Activated B cell treated with CpG ODN at 0.5 μM for 24 hours (primary cell): ENCODE measurements around the gene HECTD1. TPM values are rescaled to one million over a fixed set of nuclear protein-coding genes. Genes with fewer than 3 reads are reported as not detected.
"Not testable (repeated sequence)": the region's sequence is repeated elsewhere in the genome, so short reads cannot be mapped to it uniquely, and the experiment has no call there.

Experiments used
- ATAC-seq: fragments of 200-7000 bp; cut with Tn5 transposase; one replicate; pipeline ENCODE4 v1.10.0; 2021; ENCODE audit warnings: low read depth, mild to moderate bottlenecking, moderate library complexity
- CTCF ChIA-PET: fragments of 350-600 bp; sonication (Branson Sonifier 250); formaldehyde crosslinking; loops from one replicate; lab custom pipeline; 2021; ENCODE audit warnings: antibody characterized with exemption; lab: Charles Lee
- POLR2A ChIA-PET: fragments of 350-600 bp; sonication (Branson Sonifier 250); formaldehyde crosslinking; loops from one replicate; lab custom pipeline; 2021; ENCODE audit warnings: antibody characterized with exemption; lab: Charles Lee
- DNase-seq: peaks from one replicate; pipeline ENCODE4 v3.0.0; 2022
- H3K27ac Mint-ChIP-seq: one replicate; pipeline ENCODE4 v1.8.0; 2020; ENCODE audit warnings: mixed read lengths
- H3K27me3 Mint-ChIP-seq: one replicate; pipeline ENCODE4 v1.8.0; 2021; ENCODE audit warnings: mixed read lengths
- H3K36me3 Mint-ChIP-seq: one replicate; pipeline ENCODE4 v1.8.0; 2021; ENCODE audit warnings: low read depth, mixed read lengths
- H3K4me1 Mint-ChIP-seq: one replicate; pipeline ENCODE4 v1.8.0; 2021; ENCODE audit warnings: mixed read lengths
- H3K4me3 Mint-ChIP-seq: one replicate; pipeline ENCODE4 v1.8.0; 2020; ENCODE audit warnings: mild to moderate bottlenecking, mixed read lengths
- H3K9me3 Mint-ChIP-seq: one replicate; pipeline ENCODE4 v1.8.0; 2020; ENCODE audit warnings: mixed read lengths
- intact Hi-C: fragments of 100-400 bp; cut with micrococcal nuclease; formaldehyde crosslinking; loops from one replicate; pipeline ENCODE4 v1.15.1; 2024
- total RNA-seq: library from RNA; stranded (reverse); gene quantifications from 2 replicates; pipeline ENCODE4 v1.2.3, GENCODE V29; 2022
- TF ChIP-seq, protein P1 (sequence below): fragments of 200-600 bp; IDR thresholded peaks from one replicate; pipeline ENCODE4 v1.8.0; 2022; ENCODE audit warnings: antibody characterized with exemption, mild to moderate bottlenecking

The HECTD1 gene
- total RNA-seq, 1 donor from 2014 or later = 163 TPM

DNA sequence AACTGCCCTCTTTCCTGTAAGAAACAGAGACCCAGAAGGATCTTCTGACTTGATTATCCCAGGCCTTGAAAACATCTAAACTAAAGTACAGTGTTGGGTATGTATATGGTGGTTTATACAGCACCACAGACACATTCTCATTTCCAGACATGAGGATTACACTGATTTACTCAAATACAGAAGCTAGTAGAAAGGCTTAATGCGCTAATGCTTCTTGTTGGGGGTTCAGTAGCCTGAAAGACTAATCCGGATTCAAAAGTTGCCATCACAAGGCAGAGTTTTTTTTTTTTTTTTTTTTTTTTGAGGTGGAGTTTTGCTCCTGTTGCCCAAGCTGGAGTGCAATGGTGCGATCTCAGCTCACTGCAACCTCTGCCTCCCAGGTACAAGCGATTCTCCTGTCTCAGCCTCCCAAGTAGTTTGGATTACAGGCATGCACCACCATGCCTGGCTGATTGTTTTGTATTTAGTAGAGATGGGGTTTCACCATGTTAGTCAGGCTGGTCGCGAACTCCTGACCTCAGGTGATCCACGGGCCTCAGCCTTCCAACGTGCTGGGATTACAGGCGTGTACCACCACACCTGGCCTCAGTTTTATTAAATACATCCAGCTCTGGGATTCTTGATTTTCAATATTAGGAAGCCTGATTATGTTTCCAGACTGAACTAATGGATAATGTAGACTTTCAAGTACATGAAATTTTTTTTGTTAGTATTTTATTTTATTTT, 46.3 kb upstream of the HECTD1 start:
- no peaks in the 10 kb centered on the region for H3K27me3 Mint-ChIP-seq
- no peaks in the 10 kb centered on the region for H3K9me3 Mint-ChIP-seq
- ATAC-seq (no peak), DNase-seq (no peak)
- no peak overlapping the region for H3K4me3 Mint-ChIP-seq
- no peak overlapping the region for H3K27ac Mint-ChIP-seq
- TF ChIP-seq, protein P1, sequence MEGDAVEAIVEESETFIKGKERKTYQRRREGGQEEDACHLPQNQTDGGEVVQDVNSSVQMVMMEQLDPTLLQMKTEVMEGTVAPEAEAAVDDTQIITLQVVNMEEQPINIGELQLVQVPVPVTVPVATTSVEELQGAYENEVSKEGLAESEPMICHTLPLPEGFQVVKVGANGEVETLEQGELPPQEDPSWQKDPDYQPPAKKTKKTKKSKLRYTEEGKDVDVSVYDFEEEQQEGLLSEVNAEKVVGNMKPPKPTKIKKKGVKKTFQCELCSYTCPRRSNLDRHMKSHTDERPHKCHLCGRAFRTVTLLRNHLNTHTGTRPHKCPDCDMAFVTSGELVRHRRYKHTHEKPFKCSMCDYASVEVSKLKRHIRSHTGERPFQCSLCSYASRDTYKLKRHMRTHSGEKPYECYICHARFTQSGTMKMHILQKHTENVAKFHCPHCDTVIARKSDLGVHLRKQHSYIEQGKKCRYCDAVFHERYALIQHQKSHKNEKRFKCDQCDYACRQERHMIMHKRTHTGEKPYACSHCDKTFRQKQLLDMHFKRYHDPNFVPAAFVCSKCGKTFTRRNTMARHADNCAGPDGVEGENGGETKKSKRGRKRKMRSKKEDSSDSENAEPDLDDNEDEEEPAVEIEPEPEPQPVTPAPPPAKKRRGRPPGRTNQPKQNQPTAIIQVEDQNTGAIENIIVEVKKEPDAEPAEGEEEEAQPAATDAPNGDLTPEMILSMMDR = no peak
- no peaks in the 10 kb centered on the region for H3K4me1 Mint-ChIP-seq
- H3K36me3 Mint-ChIP-seq = no peaks in the 10 kb centered on the region
- CTCF ChIA-PET = no interaction called here
- intact Hi-C loops = no loop called here
- POLR2A ChIA-PET = no interaction called here

DNA sequence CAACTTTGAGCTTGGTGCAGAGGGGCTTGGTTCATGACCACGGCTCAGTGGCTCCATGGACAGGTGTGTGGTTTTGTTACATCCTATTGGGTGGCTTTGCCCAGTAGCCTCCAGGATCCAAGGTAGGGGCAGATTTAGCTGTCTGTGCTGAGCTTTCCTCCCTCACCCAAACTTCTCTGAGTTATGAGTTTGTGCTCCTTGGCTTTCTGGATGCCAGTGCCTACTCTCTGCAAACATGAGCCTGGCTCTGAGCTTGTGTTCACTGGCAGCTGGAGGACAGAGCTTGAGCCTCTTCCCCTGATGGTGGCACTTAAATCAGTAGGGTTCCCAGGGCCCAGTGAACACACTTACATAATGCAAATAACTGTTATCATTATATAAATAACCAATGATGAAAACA, 45.3 kb upstream of the HECTD1 start:
- TF ChIP-seq, protein P1 = no peak
- DNase-seq (no peak), ATAC-seq (no peak)
- no peak overlapping the region for H3K27ac Mint-ChIP-seq
- intact Hi-C loops = no loop called here
- CTCF ChIA-PET = no interaction called here
- H3K27me3 Mint-ChIP-seq = no peaks in the 10 kb centered on the region
- H3K4me1 Mint-ChIP-seq = no peaks in the 10 kb centered on the region
- no peak overlapping the region for H3K4me3 Mint-ChIP-seq
- POLR2A ChIA-PET = interaction anchor here (0.7 kb wide), 1 partner anchor 34 kb away, joined by 20 read pairs; no protein-coding TSS in a partner anchor
- no peaks in the 10 kb centered on the region for H3K36me3 Mint-ChIP-seq
- no peaks in the 10 kb centered on the region for H3K9me3 Mint-ChIP-seq

DNA sequence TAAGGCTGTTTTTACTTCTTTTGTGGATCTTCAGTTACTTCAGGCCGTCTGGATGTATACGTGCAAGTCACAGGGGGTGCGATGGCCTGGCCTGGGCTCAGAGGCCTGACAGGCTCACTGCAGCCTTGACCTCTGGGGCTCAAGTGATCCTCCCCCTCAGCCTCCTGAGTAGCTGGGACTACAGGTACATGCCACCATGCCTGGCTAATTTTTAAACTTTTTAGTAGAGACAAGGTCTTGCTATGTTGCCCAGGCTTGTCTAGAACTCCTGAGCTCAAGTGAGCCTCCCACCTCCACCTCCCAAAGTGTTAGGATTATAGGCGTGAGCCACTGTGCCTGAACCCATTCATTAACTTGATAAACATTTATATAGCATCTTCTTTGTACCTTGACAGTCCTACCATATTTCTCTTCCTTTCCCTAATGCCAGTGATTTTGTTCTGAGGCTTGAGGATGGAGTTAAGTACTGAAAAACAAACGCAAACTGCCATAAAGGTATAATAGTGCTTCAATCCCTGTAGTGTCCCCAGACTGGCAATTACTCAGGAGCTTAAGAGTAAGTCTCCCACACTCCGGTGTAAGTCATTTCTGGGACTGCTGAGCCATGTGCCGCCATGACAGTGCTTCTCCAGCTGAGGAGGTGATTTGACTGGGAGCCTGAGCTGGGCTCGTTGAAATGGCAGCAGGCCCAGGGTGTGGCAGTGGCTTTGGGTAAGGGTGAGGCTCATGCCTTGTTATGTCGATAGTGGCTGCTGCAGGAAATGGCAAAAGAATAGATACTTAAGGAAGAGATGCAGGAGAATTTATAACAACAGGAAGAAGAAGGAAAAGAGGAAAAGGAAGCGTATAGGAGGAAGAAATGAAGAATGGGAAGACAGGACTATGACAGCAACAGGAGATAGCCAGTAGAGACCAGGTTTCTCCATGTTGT, 43.7 kb upstream of the HECTD1 start:
- H3K4me1 Mint-ChIP-seq = no peaks in the 10 kb centered on the region
- intact Hi-C loops = no loop called here
- TF ChIP-seq, protein P1 = no peak
- no peaks in the 10 kb centered on the region for H3K9me3 Mint-ChIP-seq
- H3K27ac Mint-ChIP-seq = no peak overlapping the region
- POLR2A ChIA-PET = no interaction called here
- ATAC-seq = no peak
- H3K27me3 Mint-ChIP-seq = no peaks in the 10 kb centered on the region
- CTCF ChIA-PET = no interaction called here
- no peak overlapping the region for H3K4me3 Mint-ChIP-seq
- no peak for DNase-seq
- H3K36me3 Mint-ChIP-seq = no peaks in the 10 kb centered on the region

DNA sequence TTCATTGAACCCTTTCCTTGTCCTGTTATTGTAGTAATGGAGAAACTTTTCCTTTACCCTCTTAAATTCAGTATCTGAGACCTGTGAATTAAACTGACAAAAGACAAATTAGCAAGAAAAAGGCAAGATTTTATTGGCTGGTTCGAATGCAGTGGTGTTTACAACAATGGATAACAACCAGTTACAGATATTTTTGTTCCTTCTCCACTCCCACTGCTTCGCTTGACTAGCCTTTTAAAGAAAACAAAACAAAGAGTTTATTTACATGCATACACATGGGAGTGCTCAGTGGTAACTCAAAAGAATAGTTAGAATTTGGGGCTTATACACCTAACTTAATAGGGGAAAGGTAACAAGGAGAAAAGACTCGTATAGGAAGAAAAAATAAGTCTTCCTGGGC, 37.0 kb upstream of the HECTD1 start:
- H3K36me3 Mint-ChIP-seq = no peaks in the 10 kb centered on the region
- intact Hi-C loops = no loop called here
- no peaks in the 10 kb centered on the region for H3K27me3 Mint-ChIP-seq
- no peaks in the 10 kb centered on the region for H3K9me3 Mint-ChIP-seq
- TF ChIP-seq, protein P1 = no peak
- no peak for ATAC-seq
- peaks cover 2% of the 10 kb centered on the region for H3K4me1 Mint-ChIP-seq
- no peak overlapping the region for H3K27ac Mint-ChIP-seq
- no peak for DNase-seq
- CTCF ChIA-PET = no interaction called here
- POLR2A ChIA-PET = no interaction called here
- no peak overlapping the region for H3K4me3 Mint-ChIP-seq

DNA sequence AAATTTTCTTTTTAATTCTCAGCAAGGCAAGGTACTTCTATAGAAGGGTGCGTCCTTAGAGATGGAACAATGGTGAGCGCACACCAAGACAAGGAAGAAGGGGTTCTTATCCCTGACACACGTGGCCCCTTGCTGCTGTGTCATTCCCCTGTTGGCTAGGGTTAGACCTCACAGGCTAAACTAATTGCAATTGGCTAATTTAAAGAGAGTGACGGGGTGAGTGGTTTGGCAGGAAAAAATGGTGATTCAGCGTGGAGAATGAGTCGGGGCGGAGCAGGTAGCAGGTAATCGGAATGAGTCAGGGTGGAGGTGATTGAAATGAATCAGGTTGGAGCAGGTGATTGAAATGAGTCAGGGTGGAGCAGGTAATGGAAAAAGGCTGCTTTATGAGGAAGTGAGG, 36.3 kb upstream of the HECTD1 start:
- POLR2A ChIA-PET = no interaction called here
- no peak overlapping the region for H3K4me3 Mint-ChIP-seq
- DNase-seq = no peak
- TF ChIP-seq, protein P1 = no peak
- H3K27ac Mint-ChIP-seq = no peak overlapping the region
- intact Hi-C loops = no loop called here
- H3K27me3 Mint-ChIP-seq = no peaks in the 10 kb centered on the region
- ATAC-seq = no peak
- no peaks in the 10 kb centered on the region for H3K9me3 Mint-ChIP-seq
- CTCF ChIA-PET = no interaction called here
- peaks cover 6% of the 10 kb centered on the region for H3K4me1 Mint-ChIP-seq
- no peaks in the 10 kb centered on the region for H3K36me3 Mint-ChIP-seq

DNA sequence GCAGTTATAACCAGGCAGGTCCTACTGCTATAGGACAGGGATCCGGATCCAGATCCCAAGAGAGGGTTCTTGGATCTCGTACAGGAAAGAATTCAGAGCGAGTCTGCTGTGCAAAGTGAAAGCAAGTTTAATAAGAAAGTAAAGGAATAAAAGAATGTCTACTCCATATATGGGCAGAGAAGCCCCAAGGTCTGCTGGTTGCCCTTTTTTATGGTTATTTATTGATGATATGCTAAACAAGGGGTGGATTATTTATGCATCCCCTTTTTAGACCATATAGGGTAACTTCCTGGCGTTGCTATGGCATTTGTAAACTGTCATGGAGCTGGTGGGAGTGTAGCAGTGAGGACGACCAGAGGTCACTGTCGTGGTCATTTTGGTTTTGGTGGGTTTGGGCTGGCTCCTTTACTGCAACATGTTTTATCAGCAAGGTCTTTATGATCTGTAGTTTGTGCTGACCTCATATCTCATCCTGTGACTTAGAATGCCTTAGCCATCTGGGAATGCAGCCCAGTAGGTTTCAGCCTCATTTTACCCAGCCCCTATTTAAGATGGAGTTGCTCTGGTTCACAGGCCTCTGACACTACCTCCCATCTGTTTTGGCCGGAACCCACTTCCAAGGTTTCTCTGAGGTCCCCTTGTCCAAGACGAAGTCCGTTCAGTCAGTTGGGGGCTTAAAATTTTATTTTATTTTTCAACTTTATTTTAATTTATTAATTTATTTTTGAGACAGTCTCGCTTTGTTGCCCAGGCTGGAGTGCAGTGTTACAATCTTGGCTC, 34.8 kb upstream of the HECTD1 start:
- CTCF ChIA-PET, H3K9me3 Mint-ChIP-seq, intact Hi-C loops, H3K4me1 Mint-ChIP-seq, H3K36me3 Mint-ChIP-seq, H3K27ac Mint-ChIP-seq, H3K27me3 Mint-ChIP-seq, ATAC-seq, H3K4me3 Mint-ChIP-seq, DNase-seq, POLR2A ChIA-PET: not testable (repeated sequence)
